Measurements from ENCODE around the gene CPOX.

The CPOX gene

DNA sequence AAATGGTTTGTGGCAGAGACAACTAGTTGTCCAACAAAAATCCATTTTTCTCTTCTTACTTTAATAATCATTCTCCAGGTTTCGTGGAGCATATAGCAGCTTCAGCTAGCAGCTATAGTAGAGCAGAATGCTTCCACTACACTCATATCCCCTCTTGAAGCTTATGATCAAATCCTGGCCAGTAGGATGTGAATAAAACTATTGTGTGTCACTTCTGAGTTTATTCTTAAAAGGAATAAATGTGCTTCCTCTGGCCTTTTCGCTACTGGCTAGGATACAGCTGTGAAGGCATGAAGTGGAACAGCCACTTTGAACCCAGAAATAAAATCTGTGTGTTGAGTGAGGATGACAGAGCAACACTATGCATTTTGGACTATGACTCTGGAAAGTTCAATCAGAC lies 7.8 kb upstream of the CPOX start:
- H3K4me3 ChIP-seq (ENCODE audit: low read length), result no peak overlapping the region
- DNase-seq (ENCODE audit: low read depth), result no peak
- TF ChIP-seq, protein P1, sequence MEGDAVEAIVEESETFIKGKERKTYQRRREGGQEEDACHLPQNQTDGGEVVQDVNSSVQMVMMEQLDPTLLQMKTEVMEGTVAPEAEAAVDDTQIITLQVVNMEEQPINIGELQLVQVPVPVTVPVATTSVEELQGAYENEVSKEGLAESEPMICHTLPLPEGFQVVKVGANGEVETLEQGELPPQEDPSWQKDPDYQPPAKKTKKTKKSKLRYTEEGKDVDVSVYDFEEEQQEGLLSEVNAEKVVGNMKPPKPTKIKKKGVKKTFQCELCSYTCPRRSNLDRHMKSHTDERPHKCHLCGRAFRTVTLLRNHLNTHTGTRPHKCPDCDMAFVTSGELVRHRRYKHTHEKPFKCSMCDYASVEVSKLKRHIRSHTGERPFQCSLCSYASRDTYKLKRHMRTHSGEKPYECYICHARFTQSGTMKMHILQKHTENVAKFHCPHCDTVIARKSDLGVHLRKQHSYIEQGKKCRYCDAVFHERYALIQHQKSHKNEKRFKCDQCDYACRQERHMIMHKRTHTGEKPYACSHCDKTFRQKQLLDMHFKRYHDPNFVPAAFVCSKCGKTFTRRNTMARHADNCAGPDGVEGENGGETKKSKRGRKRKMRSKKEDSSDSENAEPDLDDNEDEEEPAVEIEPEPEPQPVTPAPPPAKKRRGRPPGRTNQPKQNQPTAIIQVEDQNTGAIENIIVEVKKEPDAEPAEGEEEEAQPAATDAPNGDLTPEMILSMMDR (IDR thresholded peaks at IDR 0.05; ENCODE audit: insufficient read depth, low read depth, low read length, missing control alignments), result no peak

DNA sequence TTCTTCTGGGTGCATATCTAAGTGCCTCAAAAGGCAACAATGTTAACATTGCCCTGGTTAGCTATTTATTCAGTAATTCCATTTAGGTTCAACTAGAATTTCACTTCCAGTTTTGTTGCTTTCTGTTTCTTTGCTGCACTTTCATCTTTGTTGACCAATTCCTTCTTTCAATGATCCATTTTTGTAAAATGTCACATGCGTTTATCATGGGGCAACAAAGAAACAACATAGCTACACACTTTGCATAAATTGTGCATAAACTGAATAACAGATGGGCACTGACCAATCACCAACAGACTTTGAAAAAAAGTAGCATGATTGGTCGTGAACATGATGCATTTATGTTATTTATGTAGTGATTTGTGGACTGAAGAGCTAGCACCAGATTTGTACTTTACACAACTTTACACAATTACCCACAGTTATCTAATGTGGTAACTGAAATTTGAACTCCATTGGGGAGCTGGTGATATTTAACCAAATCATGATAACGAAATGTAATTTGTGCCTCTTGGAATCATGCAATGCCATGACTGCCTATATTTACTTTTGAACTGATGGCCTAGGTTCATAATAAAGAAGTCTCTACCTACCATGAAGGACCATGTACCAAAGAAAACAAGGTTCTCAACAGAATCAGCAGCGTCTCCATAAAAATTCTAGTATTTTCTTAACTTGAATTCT lies 7.1 kb upstream of the CPOX start:
- TF ChIP-seq, protein P1 (IDR thresholded peaks at IDR 0.05; ENCODE audit: insufficient read depth, low read depth, low read length, missing control alignments), result no peak
- no peak overlapping the region for H3K4me3 ChIP-seq (ENCODE audit: low read length)
- no peak for DNase-seq (ENCODE audit: low read depth)

DNA sequence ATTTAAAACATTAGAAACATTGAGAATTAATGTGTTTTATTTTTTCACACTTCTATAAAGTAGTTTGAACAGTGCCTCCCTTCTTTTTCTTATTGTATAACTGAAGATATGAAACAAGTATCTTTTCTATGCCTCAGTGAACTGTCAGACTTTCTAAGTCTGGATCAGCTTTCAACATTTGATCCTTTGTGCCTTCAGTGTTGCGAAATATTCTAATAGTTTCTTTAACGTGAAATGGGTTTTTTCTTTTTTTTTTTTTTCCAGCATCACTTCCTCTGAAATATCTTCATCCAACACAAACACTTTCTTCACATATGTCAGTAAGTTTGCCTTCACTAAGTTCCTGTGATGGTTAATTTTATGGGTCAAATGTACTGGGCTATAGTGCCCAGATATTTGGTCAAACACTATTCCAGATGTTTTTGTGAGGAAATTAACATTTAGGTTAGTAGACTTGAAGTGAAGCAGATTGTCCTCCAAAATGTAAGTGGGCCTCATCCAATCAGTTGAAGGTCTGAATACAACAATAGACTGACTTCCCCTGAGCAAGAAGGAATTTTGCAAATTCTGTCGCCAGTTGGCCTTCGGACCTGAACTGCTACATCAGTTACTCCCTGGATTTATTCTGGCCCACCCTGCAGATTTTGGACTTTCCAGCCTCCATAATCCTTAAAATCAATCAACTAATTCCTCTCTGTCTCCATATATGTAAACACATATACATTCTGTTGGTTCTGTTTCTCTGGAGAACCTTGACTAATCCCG lies 6.4 kb upstream of the CPOX start:
- TF ChIP-seq, protein P1 (IDR thresholded peaks at IDR 0.05; ENCODE audit: insufficient read depth, low read depth, low read length, missing control alignments), result no peak
- no peak for DNase-seq (ENCODE audit: low read depth)
- no peak overlapping the region for H3K4me3 ChIP-seq (ENCODE audit: low read length)

DNA sequence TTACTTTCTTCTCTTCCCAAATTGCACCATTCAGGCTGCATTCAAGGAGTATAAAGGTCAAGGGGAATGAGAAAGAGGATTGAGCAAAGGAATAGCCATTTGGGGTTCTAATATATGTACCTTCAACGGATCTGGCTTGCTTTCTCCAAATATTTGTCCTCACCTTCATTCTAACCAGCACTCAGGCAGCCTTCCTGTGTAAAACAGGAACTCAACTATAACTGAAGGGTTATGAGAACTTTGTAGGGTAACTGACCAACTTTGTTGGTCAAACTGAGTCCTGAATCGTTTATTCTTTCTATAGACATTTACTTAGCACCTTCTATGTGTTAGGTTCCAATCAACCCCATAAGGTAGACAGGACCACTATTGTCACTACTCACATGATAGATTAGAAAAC lies 5.1 kb upstream of the CPOX start:
- DNase-seq (ENCODE audit: low read depth), result no peak
- no peak overlapping the region for H3K4me3 ChIP-seq (ENCODE audit: low read length)
- TF ChIP-seq, protein P1 (IDR thresholded peaks at IDR 0.05; ENCODE audit: insufficient read depth, low read depth, low read length, missing control alignments), result no peak

DNA sequence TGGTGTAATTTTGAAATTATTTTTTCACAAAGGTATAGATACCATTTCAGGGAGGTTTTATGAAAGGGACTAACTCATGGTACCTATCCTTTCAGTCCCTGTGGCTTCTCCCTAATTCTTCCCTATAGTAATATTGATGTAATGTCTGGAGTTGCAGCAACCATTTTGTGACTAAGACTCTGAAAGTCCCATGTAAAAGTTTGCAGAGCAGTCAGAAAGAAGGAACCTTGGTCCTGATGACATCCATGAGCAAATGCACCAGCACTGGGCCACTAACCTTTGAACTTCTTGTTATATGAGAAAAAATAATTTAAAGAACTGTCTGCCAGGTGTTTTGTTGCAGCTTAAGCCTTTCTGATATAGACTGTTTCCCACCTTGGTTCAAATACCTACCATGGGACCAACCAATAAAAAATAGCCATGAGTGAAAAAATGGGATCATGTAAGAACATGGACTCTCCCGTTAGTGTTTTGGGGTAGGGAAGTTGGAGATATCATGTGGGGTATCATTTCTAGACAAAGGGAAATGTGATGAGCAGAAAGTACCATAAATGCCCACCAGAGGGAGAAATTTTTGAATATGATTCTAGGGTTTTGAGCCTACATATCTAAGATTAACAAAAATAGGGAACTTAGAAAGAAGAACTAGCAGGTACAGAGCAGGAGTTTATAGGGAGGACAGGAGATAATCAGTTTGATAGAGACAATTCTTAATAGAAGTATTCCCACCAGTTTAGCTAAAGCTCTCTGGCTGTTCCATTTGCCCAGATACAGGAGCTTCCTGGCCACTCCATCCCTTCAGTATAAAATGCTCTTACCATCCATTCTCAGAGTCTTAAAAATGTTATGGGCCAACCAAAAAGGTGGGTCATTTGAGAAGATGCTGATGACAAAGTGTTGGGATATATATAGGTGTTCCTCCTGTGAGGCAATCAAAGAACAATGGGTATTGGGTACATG lies 3.4 kb upstream of the CPOX start:
- no peak overlapping the region for H3K4me3 ChIP-seq (ENCODE audit: low read length)
- TF ChIP-seq, protein P1 (IDR thresholded peaks at IDR 0.05; ENCODE audit: insufficient read depth, low read depth, low read length, missing control alignments), result peak; percentile 54
- peak; percentile 40 for DNase-seq (ENCODE audit: low read depth)

DNA sequence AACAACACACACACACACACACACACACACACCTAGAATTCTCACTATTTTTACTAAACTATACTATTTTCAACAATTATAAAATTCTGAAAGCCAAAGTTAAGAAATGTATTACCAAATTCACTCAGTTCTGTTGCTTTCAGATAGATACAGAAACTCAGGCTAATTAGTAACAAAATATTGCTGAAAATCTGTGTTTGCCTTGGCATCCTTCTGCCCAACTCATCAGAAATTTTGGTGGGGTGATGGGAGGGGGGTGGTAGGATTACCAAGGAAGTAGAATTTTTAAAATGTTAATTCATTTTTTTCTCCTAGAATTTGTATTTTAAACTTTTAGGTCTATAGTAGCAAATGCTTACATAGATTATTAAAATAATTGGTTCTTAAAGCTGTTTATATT lies 2.7 kb upstream of the CPOX start:
- DNase-seq (ENCODE audit: low read depth), result no peak
- TF ChIP-seq, protein P1 (IDR thresholded peaks at IDR 0.05; ENCODE audit: insufficient read depth, low read depth, low read length, missing control alignments), result no peak
- H3K4me3 ChIP-seq (ENCODE audit: low read length), result no peak overlapping the region
